ENCODE data around the gene ZSCAN26. TPM values are rescaled to one million over a fixed set of nuclear protein-coding genes. Genes with fewer than 3 reads are reported as not detected.

ZSCAN26 gene
- total and polyA plus RNA-seq, 2 donors (not counting 1 experiment from before 2014, with no cell fraction given) = 17.9 to 29.3 TPM

GRCh38 chr6:28218312-28219248 lies 48.4 kb upstream of the ZSCAN26 start:
- Histone ChIP-seq H3K4me1 (ENCODE audit: control insufficient read depth in 2 of 2, insufficient read depth in 2 of 2, low read length in 2 of 2) (peaks cover 5 to 6% of the 10 kb centered on the region in 2 donors), H3K36me3 (replicated peaks in 1 of 2; ENCODE audit: control extremely low read depth in 1 of 2, control insufficient read depth in 1 of 2, extremely low read depth in 1 of 2, insufficient read depth in 2 of 2, low read length in 1 of 2) (no peaks in the 10 kb centered on the region), H3K9me3 (ENCODE audit: control extremely low read depth in 1 of 3, control insufficient read depth in 2 of 3, insufficient read depth in 1 of 3, low read length in 2 of 3) (peaks cover 0 to 6% (median 2%) of the 10 kb centered on the region in 3 donors), H3K4me2 (replicated peaks; ENCODE audit: low read depth, low read length, poor library complexity, severe bottlenecking) (peak overlapping the region; percentile 94), H3K9ac (ENCODE audit: low read length) (peak overlapping the region; percentile 79), H2AFZ (ENCODE audit: insufficient read depth, low read depth, low read length, poor library complexity, severe bottlenecking) (peak overlapping the region; percentile 97), H3K79me2 (ENCODE audit: control insufficient read depth, insufficient read depth, low read length) (no peaks in the 10 kb centered on the region), H4K20me1 (ENCODE audit: control insufficient read depth, insufficient read depth, low read length, poor library complexity, severe bottlenecking) (no peaks in the 10 kb centered on the region), H3K4me3 (ENCODE audit: control extremely low read depth in 1 of 5, extremely low read depth in 1 of 5, insufficient read depth in 1 of 5, low read depth in 2 of 5, low read length in 4 of 5) (peak overlapping the region; percentile 32 to 79 (median 64)), H3K27me3 (replicated peaks in 1 of 4; ENCODE audit: control extremely low read depth in 1 of 4, control insufficient read depth in 3 of 4, insufficient read depth in 4 of 4, low read length in 3 of 4) (peaks cover 0 to 50% (median 35%) of the 10 kb centered on the region in 4 experiments), H3K27ac (ENCODE audit: low read length in 2 of 2) (peak overlapping the region in 1 of 2 donors; percentile 17)
- WGBS (ENCODE audit: insufficient coverage) = 11% methylated on average over 35 of the region's 56 CpGs
- ChIA-PET CTCF (interaction anchor here (0.6 to 1.7 kb wide), 3 partner anchors 137 to 1111 kb away, joined by 3 to 6 read pairs (median 3); no protein-coding TSS in a partner anchor), POLR2A (interaction anchor here (0.6 to 1.8 kb wide), 3 partner anchors 77 to 1946 kb away, joined by 3 to 5 read pairs (median 4); partner anchors contain the start of gene ZKSCAN8)
- peak; percentile 78 for ATAC-seq (ENCODE audit: low read depth)
- Mint-ChIP-seq H3K4me3 (peak overlapping the region; percentile 93), H3K9me3 (ENCODE audit: insufficient read depth) (no peaks in the 10 kb centered on the region), H3K27me3 (peaks cover 54% of the 10 kb centered on the region), H3K4me1 (peaks cover 6% of the 10 kb centered on the region), H3K27ac (peak overlapping the region; percentile 78)
- peak; percentile 48 for DNase-seq
- no peak for TF ChIP-seq CTCF (IDR thresholded peaks at IDR 0.05)
- TF ChIP-seq EZH2 (IDR thresholded peaks at IDR 0.05; ENCODE audit: borderline replicate concordance, insufficient read depth, low read depth, low read length, poor library complexity, severe bottlenecking) = no peak
- intact Hi-C loops (cut with micrococcal nuclease) = loop anchor here (5.0 to 10.0 kb wide), 3 partner anchors 56 to 314 kb away; no protein-coding TSS in a partner anchor

Data from B cell (primary cell).